GM12878 (cell line): ENCODE measurements around the gene TBC1D1. TPM values are rescaled to one million over a fixed set of nuclear protein-coding genes. Genes with fewer than 3 reads are reported as not detected.
A peak's percentile ranks its signal among the peaks of the same experiment; 100 is the strongest.

Experiments used
- ATAC-seq: fragments of 200-7000 bp; cut with Tn5 transposase; 3 replicates; pipeline ENCODE4 v1.9.1; 2020; ENCODE audit warnings: mild to moderate bottlenecking, moderate library complexity
- BruUV-seq: library from RNA; stranded (reverse); fragments of 400-500 nt; replicated peaks from 2 replicates; lab custom pipeline; 2021; lab: Mats Ljungman, UMichigan
- CTCF ChIA-PET: fragments of 300-600 bp; sonication (Branson Sonifier 250); formaldehyde crosslinking; extraction: SDS; loops from one replicate; lab custom pipeline; 2021; ENCODE audit warnings: inconsistent platforms; lab: Yijun Ruan, JAX
- POLR2A ChIA-PET: fragments of 350-600 bp; formaldehyde crosslinking; extraction: SDS; loops from one replicate; lab custom pipeline; 2021; ENCODE audit warnings: inconsistent platforms; lab: Charles Lee
- RAD21 ChIA-PET: fragments of 300-600 bp; sonication (Branson Sonifier 250); formaldehyde crosslinking; loops from one replicate; lab custom pipeline; 2023; ENCODE audit warnings: antibody characterized with exemption; ENCODE audit not compliant: unreplicated experiment; lab: Charles Lee
- SMC1A ChIA-PET: fragments of 300-600 bp; sonication (Branson Sonifier 250); formaldehyde crosslinking; loops from one replicate; lab custom pipeline; 2023; ENCODE audit not compliant: unreplicated experiment, uncharacterized antibody; lab: Charles Lee
- DNase-seq: peaks from one replicate; pipeline ENCODE4 v3.0.0-alpha.2; 2011; ENCODE audit warnings: low read depth, low spot score
- FAIRE-seq: peaks from 3 replicates; lab custom pipeline; 2011; peaks lifted over from hg19 to GRCh38; lab: Jason Lieb, UNC
- H2AFZ ChIP-seq: 2 replicates; pipeline ENCODE4 v1.6.0; 2011; ENCODE audit warnings: low read depth, low read length, control low read depth; ENCODE audit not compliant: control insufficient read depth
- H3K27ac ChIP-seq: 2 replicates; pipeline ENCODE4 v1.5.1; 2011; ENCODE audit warnings: control low read depth; ENCODE audit not compliant: control insufficient read depth, insufficient read depth
- H3K27me3 ChIP-seq, 2 experiments: replicated peaks in 1 of 2; 2 replicates each; pipeline versions ENCODE4 v1.6.0 to v1.6.1; 2011; ENCODE audit warnings: low read length in 1 of 2; ENCODE audit not compliant: control insufficient read depth in 2 of 2, insufficient read depth in 2 of 2
- H3K36me3 ChIP-seq, 2 experiments: 2 replicates each; pipeline ENCODE4 v1.5.1; 2011; ENCODE audit warnings: low read length in 1 of 2; ENCODE audit not compliant: control insufficient read depth in 2 of 2, insufficient read depth in 2 of 2
- H3K4me1 ChIP-seq: 2 replicates; pipeline ENCODE4 v1.6.1; 2011; ENCODE audit warnings: mild to moderate bottlenecking, low read length, moderate library complexity, mixed read lengths; ENCODE audit not compliant: control insufficient read depth, insufficient read depth
- H3K4me2 ChIP-seq: 2 replicates; pipeline ENCODE4 v1.6.0; 2011; ENCODE audit warnings: control low read depth; ENCODE audit not compliant: control insufficient read depth, insufficient read depth
- H3K4me3 ChIP-seq: fragments of 200-600 bp; sonication (generic); 2 replicates; pipeline ENCODE4 v1.5.1; 2016
- H3K79me2 ChIP-seq: 2 replicates; pipeline ENCODE4 v1.6.0; 2011; ENCODE audit warnings: low read length; ENCODE audit not compliant: control insufficient read depth, insufficient read depth
- H3K9ac ChIP-seq: 2 replicates; pipeline ENCODE4 v1.8.0; 2011; ENCODE audit warnings: low read length, control low read depth, mixed read lengths; ENCODE audit not compliant: control insufficient read depth, insufficient read depth
- H3K9me3 ChIP-seq: replicated peaks from 3 replicates; pipeline ENCODE4 v1.5.1; 2011; ENCODE audit warnings: mild to moderate bottlenecking, low read length; ENCODE audit not compliant: control insufficient read depth, insufficient read depth
- H4K20me1 ChIP-seq: 2 replicates; pipeline ENCODE4 v1.6.0; 2011; ENCODE audit not compliant: control insufficient read depth, insufficient read depth
- ATF7 ChIP-seq: fragments of 450-650 bp; IDR thresholded peaks from 2 replicates; pipeline ENCODE4 v1.6.1; 2016; ENCODE audit warnings: low read depth, mild to moderate bottlenecking
- ESRRA ChIP-seq: IDR thresholded peaks from 2 replicates; pipeline ENCODE4 v1.6.1; 2012; ENCODE audit warnings: mild to moderate bottlenecking, low read length, improper control_type of control experiment
- RAD21 ChIP-seq: IDR thresholded peaks from 2 replicates; pipeline ENCODE4 v1.6.1; 2011; ENCODE audit warnings: mild to moderate bottlenecking, low read depth, low read length, moderate library complexity; ENCODE audit not compliant: insufficient read depth
- WGBS: methylation state at CpG from one replicate; pipeline ENCODE4 v1.1.6; 2016; ENCODE audit warnings: low lambda C conversion rate; ENCODE audit not compliant: insufficient replicate concordance, insufficient coverage; ENCODE audit errors: missing lambda C conversion rate; 5-methylcytosine and 5-hydroxymethylcytosine counted together
- in situ Hi-C: fragments of 300-500 bp; cut with MboI; formaldehyde crosslinking; loops from 9 replicates; pipeline ENCODE4 v1.14.3; 2018; ENCODE audit warnings: mixed read lengths
- intact Hi-C: fragments of 100-400 bp; cut with micrococcal nuclease; formaldehyde crosslinking; loops from one replicate; pipeline ENCODE4 v1.14.2; 2022; ENCODE audit not compliant: unreplicated experiment
- polyA plus RNA-seq, 11 experiments: library from polyadenylated mRNA; depleted of rRNA in 4 of 11; unstranded in 6 of 11; stranded (reverse) in 5 of 11; fragments of >200 nt; fragmentation: Nextera tagmentation in 4 of 11; fragmentation: Illumina TruSeq in 1 of 11; extraction: Ambion mirVana in 4 of 11; extraction: Trizol in 1 of 11; gene quantifications; 1 replicate in 1 of 11; 2 replicates in 10 of 11; pipeline versions ENCODE4 v1.2.1 to v1.2.3, GENCODE V29; 2011 to 2016; ENCODE audit warnings: inconsistent platforms in 2 of 11, missing spikeins in 2 of 11, low read depth in 1 of 11
- total RNA-seq, 4 experiments: library from RNA; depleted of rRNA in 3 of 4; stranded (reverse); fragments of >200 nt in 3 of 4; fragmentation: Illumina TruSeq in 1 of 4; extraction: Trizol in 1 of 4; gene quantifications; 2 replicates each; pipeline versions ENCODE4 v1.2.1 to v1.2.3, GENCODE V29; 2013 to 2021
- TF ChIP-seq, protein P1 (sequence below), 3 experiments: IDR thresholded peaks in 2 of 3; conservative IDR thresholded peaks in 1 of 3; 2 replicates each; pipeline ENCODE4 v1.5.1; 2011; ENCODE audit warnings: low read depth in 3 of 3, low read length in 3 of 3, mild to moderate bottlenecking in 3 of 3, control low read depth in 2 of 3, moderate library complexity in 2 of 3, inconsistent platforms in 1 of 3, mixed read lengths in 1 of 3; ENCODE audit not compliant: control insufficient read depth in 2 of 3, insufficient read depth in 1 of 3; ENCODE audit errors: extremely low read depth in 1 of 3

TBC1D1 gene
- total and polyA plus RNA-seq, 10 of the 15 experiments (the other 5 are each of a cell fraction or from before 2014, with no cell fraction given): 5.3 to 102 (median 57.8) TPM

DNA sequence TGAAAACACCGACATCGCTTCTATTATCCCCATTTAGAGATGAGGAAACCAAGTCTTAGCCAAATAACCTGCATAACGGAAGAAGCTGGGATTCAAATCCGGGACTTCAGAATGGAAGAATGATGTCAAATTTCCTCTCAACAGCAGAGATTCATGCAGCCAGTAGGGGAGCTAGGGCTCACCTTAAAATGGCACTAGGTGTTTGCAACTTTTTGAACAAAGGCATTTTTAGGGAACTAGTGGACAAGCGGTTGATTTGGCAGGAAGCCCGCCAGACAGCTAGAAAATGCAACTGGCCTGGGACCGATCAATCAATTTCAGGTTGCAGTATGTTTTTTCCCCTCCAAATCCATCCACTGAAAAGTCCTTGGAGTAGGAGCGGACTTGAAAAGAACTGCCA, 293.5 kb downstream of the TBC1D1 start:
- POLR2A ChIA-PET: no interaction called here
- H3K79me2 ChIP-seq: no peaks in the 10 kb centered on the region
- DNase-seq (no peak), ATAC-seq (no peak), FAIRE-seq (peak; percentile 69)
- H3K4me3 ChIP-seq: no peak overlapping the region
- no TSS peak for BruUV-seq
- SMC1A ChIA-PET: interaction anchor here (1.0 to 1.6 kb wide), 5 partner anchors 11 to 547 kb away, joined by 3 to 7 read pairs (median 3); no protein-coding TSS in a partner anchor
- H3K36me3 ChIP-seq: no peaks in the 10 kb centered on the region
- RAD21 ChIA-PET: interaction anchor here (0.8 to 1.7 kb wide), 6 partner anchors 55 to 951 kb away, joined by 3 to 5 read pairs (median 4); no protein-coding TSS in a partner anchor
- 87% methylated on average over 8 of the region's 8 CpGs for WGBS
- H3K4me1 ChIP-seq: peaks cover 7% of the 10 kb centered on the region
- TF ChIP-seq, protein P1, sequence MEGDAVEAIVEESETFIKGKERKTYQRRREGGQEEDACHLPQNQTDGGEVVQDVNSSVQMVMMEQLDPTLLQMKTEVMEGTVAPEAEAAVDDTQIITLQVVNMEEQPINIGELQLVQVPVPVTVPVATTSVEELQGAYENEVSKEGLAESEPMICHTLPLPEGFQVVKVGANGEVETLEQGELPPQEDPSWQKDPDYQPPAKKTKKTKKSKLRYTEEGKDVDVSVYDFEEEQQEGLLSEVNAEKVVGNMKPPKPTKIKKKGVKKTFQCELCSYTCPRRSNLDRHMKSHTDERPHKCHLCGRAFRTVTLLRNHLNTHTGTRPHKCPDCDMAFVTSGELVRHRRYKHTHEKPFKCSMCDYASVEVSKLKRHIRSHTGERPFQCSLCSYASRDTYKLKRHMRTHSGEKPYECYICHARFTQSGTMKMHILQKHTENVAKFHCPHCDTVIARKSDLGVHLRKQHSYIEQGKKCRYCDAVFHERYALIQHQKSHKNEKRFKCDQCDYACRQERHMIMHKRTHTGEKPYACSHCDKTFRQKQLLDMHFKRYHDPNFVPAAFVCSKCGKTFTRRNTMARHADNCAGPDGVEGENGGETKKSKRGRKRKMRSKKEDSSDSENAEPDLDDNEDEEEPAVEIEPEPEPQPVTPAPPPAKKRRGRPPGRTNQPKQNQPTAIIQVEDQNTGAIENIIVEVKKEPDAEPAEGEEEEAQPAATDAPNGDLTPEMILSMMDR (IDR thresholded peaks at IDR 0.05 in 2 of 3, conservative IDR thresholded peaks at IDR 0.05 in 1 of 3; ENCODE audit: control insufficient read depth in 2 of 3, extremely low read depth in 1 of 3, insufficient read depth in 1 of 3, low read depth in 3 of 3, low read length in 3 of 3): peak; percentile 5 to 42 (median 19); a peak in 3 of 6 replicates
- TF ChIP-seq ATF7: no peak
- TF ChIP-seq ESRRA: no peak
- peak; percentile 45; the same call in 1 of the 2 replicates for TF ChIP-seq RAD21
- in situ Hi-C loops: loop anchor here (5.0 kb wide), 3 partner anchors 133 to 548 kb away; no protein-coding TSS in a partner anchor
- no peaks in the 10 kb centered on the region for H3K27me3 ChIP-seq
- H3K27ac ChIP-seq: no peak overlapping the region
- H2AFZ ChIP-seq: no peak overlapping the region
- intact Hi-C loops: no loop called here
- no peak overlapping the region for H3K9ac ChIP-seq
- CTCF ChIA-PET: interaction anchor here (0.5 to 2.0 kb wide), 8 partner anchors 10 to 494 kb away, joined by 3 to 8 read pairs (median 4); no protein-coding TSS in a partner anchor
- H4K20me1 ChIP-seq: no peaks in the 10 kb centered on the region
- no peaks in the 10 kb centered on the region; the same call in 2 of the 3 replicates for H3K9me3 ChIP-seq
- no peak overlapping the region for H3K4me2 ChIP-seq
